GM12875 (cell line): ENCODE results near the gene SLC1A4.
A peak's percentile ranks its signal among the peaks of the same experiment; 100 is the strongest.

Source experiments
- H3K4me3 ChIP-seq: one replicate; pipeline ENCODE4 v1.5.1; 2011; ENCODE audit warnings: low read depth, low read length, control low read depth
- TF ChIP-seq, protein P1 (sequence below): IDR thresholded peaks from 2 replicates; pipeline ENCODE4 v1.5.1; 2011; ENCODE audit warnings: low read depth, mild to moderate bottlenecking, control low read depth, inconsistent platforms, low read length, moderate library complexity, borderline replicate concordance; ENCODE audit not compliant: insufficient read depth

SLC1A4 gene

DNA sequence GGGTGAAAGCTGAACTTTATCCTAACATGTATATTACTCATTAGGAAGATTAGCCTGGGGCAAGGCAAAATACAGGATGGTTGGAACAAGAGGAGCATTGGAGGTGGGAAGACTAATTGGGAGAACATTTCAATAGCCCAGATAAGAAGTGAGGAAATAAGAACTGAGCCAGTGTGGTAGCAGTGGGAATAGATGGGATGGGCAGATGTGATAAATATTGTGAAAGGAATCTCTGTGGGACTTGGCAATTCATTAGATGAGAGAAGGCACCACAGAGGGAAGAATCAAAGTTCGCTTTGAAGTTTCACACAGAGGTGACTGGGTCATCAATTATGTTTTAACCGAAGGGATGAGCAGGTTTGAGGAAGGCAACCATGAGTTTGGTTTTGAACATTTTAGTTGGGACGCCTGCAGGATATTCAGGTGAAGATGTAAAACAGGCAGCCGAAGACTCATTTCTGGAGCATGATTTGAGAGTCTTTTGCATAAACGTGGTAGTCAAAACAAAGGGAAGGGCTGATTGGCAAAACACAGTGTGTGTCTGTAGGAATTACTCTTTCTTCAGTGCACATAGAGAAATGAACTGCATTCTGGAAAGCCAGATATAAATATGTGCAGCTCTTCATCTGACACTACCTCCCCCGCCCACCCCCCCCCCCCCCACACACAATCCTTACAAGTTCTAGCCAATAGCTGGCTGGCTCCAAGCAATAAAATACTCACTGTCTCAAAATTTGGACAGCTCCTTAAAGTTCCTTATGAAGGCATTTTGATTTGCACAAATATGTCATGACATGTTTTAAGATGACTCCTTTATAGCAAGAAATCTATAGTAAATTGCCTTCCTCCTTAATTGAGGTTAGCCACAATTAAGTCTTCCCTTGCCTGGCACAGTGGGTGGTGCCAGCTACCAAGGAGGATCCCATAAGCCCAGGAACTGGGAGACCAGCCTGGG, 1.9 kb upstream of the SLC1A4 start:
- TF ChIP-seq, protein P1, sequence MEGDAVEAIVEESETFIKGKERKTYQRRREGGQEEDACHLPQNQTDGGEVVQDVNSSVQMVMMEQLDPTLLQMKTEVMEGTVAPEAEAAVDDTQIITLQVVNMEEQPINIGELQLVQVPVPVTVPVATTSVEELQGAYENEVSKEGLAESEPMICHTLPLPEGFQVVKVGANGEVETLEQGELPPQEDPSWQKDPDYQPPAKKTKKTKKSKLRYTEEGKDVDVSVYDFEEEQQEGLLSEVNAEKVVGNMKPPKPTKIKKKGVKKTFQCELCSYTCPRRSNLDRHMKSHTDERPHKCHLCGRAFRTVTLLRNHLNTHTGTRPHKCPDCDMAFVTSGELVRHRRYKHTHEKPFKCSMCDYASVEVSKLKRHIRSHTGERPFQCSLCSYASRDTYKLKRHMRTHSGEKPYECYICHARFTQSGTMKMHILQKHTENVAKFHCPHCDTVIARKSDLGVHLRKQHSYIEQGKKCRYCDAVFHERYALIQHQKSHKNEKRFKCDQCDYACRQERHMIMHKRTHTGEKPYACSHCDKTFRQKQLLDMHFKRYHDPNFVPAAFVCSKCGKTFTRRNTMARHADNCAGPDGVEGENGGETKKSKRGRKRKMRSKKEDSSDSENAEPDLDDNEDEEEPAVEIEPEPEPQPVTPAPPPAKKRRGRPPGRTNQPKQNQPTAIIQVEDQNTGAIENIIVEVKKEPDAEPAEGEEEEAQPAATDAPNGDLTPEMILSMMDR = no peak
- peak overlapping the region; percentile 19 for H3K4me3 ChIP-seq

DNA sequence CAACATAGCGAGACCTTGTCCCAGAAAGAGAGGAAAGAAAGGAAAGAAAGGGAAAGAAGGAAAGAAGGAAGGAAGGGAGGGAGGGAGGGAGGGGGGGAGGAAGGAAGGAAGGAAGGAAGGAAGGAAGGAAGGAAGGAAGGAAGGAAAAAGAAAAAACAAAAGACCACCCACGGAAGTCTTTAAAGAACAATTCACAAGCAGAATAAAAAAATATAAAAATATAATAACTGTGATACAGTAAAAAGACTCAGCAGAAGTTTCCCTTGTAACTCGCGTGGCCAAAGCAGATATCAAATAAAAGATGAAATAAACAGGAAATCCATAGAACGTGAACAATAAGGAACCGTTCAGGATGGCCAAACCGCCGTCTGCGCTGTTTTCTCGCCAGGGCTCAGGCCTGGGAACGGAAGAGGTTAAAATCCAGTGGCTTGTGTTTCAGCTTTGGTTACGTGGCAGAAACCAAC, 1.2 kb upstream of the SLC1A4 start:
- TF ChIP-seq, protein P1 = no peak
- peak overlapping the region; percentile 84 for H3K4me3 ChIP-seq

DNA sequence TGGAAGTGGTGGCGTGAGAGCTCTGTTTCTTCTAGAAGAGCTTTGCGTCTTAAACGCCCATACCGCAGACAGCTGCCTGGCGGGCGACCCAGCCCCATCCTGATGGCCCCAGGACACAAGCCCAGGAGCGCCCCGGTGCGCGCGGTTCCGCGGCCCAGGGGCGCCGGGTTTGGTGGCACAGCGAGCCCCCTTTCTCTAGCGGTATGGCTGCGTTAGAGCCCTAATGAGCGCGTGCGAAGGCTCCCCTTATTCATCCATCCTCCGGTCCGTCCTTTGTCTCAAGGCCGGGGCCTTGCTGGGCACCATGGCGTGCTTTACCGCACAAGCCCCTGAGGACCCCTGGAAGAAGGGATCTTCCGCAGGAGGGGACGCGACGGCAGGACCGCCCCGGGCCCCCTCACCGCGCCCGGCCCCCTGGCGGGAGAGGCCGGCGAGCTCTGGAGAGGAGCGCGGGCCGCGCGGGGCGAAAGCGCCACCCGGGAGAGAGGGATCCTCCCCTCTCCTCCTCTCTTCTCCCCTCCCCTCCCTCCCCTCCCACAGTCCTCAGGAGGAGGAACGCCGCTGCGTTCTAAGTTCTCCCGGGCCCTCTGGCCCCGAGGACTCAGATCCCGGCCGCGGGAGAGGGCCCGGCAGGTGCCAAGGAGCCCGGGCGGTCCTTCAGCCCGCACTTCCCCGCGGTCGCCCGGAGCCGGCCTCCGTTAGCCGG, 626 bp upstream of the SLC1A4 start:
- peak overlapping the region; percentile 84 for H3K4me3 ChIP-seq
- TF ChIP-seq, protein P1 = peak; percentile 60

DNA sequence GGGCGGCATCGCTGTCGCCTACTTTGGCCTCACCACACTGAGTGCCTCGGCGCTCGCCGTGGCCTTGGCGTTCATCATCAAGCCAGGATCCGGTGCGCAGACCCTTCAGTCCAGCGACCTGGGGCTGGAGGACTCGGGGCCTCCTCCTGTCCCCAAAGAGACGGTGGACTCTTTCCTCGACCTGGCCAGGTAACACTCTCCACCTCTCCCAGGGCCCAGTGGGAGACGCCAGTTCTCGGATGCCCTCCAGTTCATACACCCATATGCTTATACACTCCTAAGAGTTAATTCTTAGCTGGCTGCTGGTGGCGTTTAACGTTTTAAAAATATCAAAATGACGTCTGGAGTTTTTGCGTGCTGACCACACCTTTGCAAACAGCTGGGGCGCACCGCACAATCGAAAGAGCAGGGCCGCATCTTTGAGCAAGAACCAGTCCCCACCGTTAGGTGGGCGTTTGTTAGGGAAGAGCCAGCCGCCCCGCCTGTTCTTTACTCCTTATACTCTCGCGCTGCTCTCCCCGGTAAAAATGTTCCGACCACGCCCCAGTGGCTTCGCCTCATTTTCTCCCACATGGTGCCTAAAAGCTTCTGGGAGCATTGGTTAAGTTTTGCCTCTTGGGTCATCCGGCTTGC, 899 bp downstream of the SLC1A4 start:
- peak overlapping the region; percentile 84 for H3K4me3 ChIP-seq
- TF ChIP-seq, protein P1 = no peak

DNA sequence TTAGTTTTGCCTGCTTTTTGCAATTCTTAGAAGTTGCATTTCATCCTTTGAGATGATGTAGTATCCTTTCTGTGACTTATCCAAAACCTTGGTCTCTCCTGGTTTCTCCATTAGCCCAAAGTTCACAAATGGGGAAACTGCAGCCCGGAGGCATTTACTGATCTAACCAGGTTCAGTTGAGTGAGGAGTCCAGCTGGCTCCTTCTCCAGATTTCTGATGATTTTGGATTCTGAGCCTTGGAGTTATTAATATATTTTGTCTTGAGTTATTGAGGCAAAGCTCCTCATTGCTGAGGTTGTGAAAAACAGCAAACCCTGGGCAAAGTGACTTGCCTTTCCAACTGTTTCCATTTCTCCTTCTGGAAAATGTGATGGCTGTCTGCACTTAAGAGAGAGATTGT, 1.7 kb downstream of the SLC1A4 start:
- peak overlapping the region; percentile 84 for H3K4me3 ChIP-seq
- TF ChIP-seq, protein P1 = no peak

DNA sequence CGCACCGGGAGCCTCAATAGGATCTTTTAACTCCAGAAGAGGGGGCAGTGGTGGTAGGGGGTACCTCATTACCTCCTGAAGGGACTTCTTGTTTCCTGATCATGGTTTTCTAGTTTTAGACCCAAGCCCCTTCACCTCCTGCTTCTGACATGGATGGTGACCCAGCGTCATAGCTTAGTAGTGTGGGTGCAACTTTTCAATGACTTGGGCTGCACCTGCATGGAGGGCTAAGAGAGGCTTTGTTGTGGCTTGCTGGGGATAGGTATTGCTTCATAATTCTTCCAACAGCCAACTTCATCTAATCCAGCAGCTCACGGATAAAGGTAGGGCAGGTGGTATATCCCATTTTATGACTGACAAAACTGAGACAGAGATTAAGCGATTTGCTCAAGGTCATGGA, 3.0 kb downstream of the SLC1A4 start:
- H3K4me3 ChIP-seq = no peak overlapping the region
- TF ChIP-seq, protein P1 = no peak
